ENCODE measurements around the gene IL22RA1.

The IL22RA1 gene

GRCh38 chr1:24178407-24178806, 35.5 kb upstream of the IL22RA1 start:
- Mint-ChIP-seq H3K4me1 (no peaks in the 10 kb centered on the region), H3K27me3 (peaks cover 9% of the 10 kb centered on the region), H3K27ac (no peak overlapping the region), H3K36me3 (no peaks in the 10 kb centered on the region), H3K9me3 (no peaks in the 10 kb centered on the region), H3K4me3 (no peak overlapping the region)
- CTCF ChIA-PET, result interaction anchor here (0.8 to 1.3 kb wide), 3 partner anchors 9 to 28 kb away, joined by 3 to 4 read pairs (median 3); no protein-coding TSS in a partner anchor
- DNase-seq, result no peak

GRCh38 chr1:24177161-24177560, 34.2 kb upstream of the IL22RA1 start:
- Mint-ChIP-seq H3K4me1 (no peaks in the 10 kb centered on the region), H3K9me3 (no peaks in the 10 kb centered on the region), H3K36me3 (no peaks in the 10 kb centered on the region), H3K27me3 (peaks cover 9% of the 10 kb centered on the region), H3K27ac (no peak overlapping the region), H3K4me3 (no peak overlapping the region)
- CTCF ChIA-PET, result no interaction called here
- DNase-seq, result no peak

GRCh38 chr1:24175033-24175755, 32.3 kb upstream of the IL22RA1 start:
- Mint-ChIP-seq H3K4me1 (no peaks in the 10 kb centered on the region), H3K9me3 (no peaks in the 10 kb centered on the region), H3K4me3 (no peak overlapping the region), H3K36me3 (no peaks in the 10 kb centered on the region), H3K27ac (no peak overlapping the region), H3K27me3 (peaks cover 9% of the 10 kb centered on the region)
- no peak for DNase-seq
- CTCF ChIA-PET, result no interaction called here

- CTCF ChIA-PET, result no interaction called here
- DNase-seq, result no peak
- no peak overlapping the region for H3K4me3 Mint-ChIP-seq
- peaks cover 9% of the 10 kb centered on the region for H3K27me3 Mint-ChIP-seq
- H3K4me1 Mint-ChIP-seq, result no peaks in the 10 kb centered on the region
- H3K9me3 Mint-ChIP-seq, result no peaks in the 10 kb centered on the region
- H3K27ac Mint-ChIP-seq, result no peak overlapping the region
- H3K36me3 Mint-ChIP-seq, result no peaks in the 10 kb centered on the region
Measured at GRCh38 chr1:24173638-24174575, 31.0 kb upstream of the IL22RA1 start.

GRCh38 chr1:24172598-24172997, 29.7 kb upstream of the IL22RA1 start:
- CTCF ChIA-PET, result interaction anchor here (0.8 to 1.6 kb wide), 3 partner anchors 22 to 29 kb away, joined by 3 to 4 read pairs (median 3); no protein-coding TSS in a partner anchor
- H3K27me3 Mint-ChIP-seq, result peaks cover 9% of the 10 kb centered on the region
- DNase-seq, result no peak
- no peak overlapping the region for H3K27ac Mint-ChIP-seq
- no peak overlapping the region for H3K4me3 Mint-ChIP-seq
- H3K9me3 Mint-ChIP-seq, result no peaks in the 10 kb centered on the region
- H3K4me1 Mint-ChIP-seq, result no peaks in the 10 kb centered on the region
- H3K36me3 Mint-ChIP-seq, result no peaks in the 10 kb centered on the region

GRCh38 chr1:24169286-24169685, 26.3 kb upstream of the IL22RA1 start:
- Mint-ChIP-seq H3K9me3 (no peaks in the 10 kb centered on the region), H3K36me3 (no peaks in the 10 kb centered on the region), H3K4me3 (no peak overlapping the region), H3K27ac (no peak overlapping the region), H3K27me3 (peaks cover 9% of the 10 kb centered on the region), H3K4me1 (no peaks in the 10 kb centered on the region)
- CTCF ChIA-PET, result interaction anchor here (1.4 to 1.5 kb wide), 2 partner anchors 14 to 19 kb away, joined by 4 to 6 read pairs; no protein-coding TSS in a partner anchor
- DNase-seq, result no peak

GRCh38 chr1:24168245-24168644, 25.3 kb upstream of the IL22RA1 start:
- Mint-ChIP-seq H3K36me3 (no peaks in the 10 kb centered on the region), H3K27me3 (no peaks in the 10 kb centered on the region), H3K4me1 (no peaks in the 10 kb centered on the region), H3K4me3 (no peak overlapping the region), H3K27ac (no peak overlapping the region), H3K9me3 (no peaks in the 10 kb centered on the region)
- DNase-seq, result no peak
- CTCF ChIA-PET, result interaction anchor here (1.4 to 1.5 kb wide), 2 partner anchors 13 to 18 kb away, joined by 4 to 6 read pairs; no protein-coding TSS in a partner anchor

GRCh38 chr1:24167008-24167407, 24.1 kb upstream of the IL22RA1 start:
- H3K9me3 Mint-ChIP-seq, result no peaks in the 10 kb centered on the region
- CTCF ChIA-PET, result no interaction called here
- H3K27me3 Mint-ChIP-seq, result no peaks in the 10 kb centered on the region
- H3K4me3 Mint-ChIP-seq, result no peak overlapping the region
- H3K36me3 Mint-ChIP-seq, result no peaks in the 10 kb centered on the region
- no peaks in the 10 kb centered on the region for H3K4me1 Mint-ChIP-seq
- H3K27ac Mint-ChIP-seq, result no peak overlapping the region
- DNase-seq, result no peak

- no peaks in the 10 kb centered on the region for H3K4me1 Mint-ChIP-seq
- CTCF ChIA-PET, result interaction anchor here (1.4 kb wide), 1 partner anchor 15 kb away, joined by 3 read pairs; no protein-coding TSS in a partner anchor
- H3K9me3 Mint-ChIP-seq, result no peaks in the 10 kb centered on the region
- H3K4me3 Mint-ChIP-seq, result no peak overlapping the region
- H3K27ac Mint-ChIP-seq, result no peak overlapping the region
- no peaks in the 10 kb centered on the region for H3K36me3 Mint-ChIP-seq
- no peaks in the 10 kb centered on the region for H3K27me3 Mint-ChIP-seq
- no peak for DNase-seq
Measured at GRCh38 chr1:24165500-24165899, 22.6 kb upstream of the IL22RA1 start.

- Mint-ChIP-seq H3K4me3 (no peak overlapping the region), H3K9me3 (no peaks in the 10 kb centered on the region), H3K27me3 (no peaks in the 10 kb centered on the region), H3K36me3 (no peaks in the 10 kb centered on the region), H3K4me1 (no peaks in the 10 kb centered on the region), H3K27ac (no peak overlapping the region)
- no peak for DNase-seq
- CTCF ChIA-PET, result no interaction called here
Measured at GRCh38 chr1:24164004-24164403, 21.1 kb upstream of the IL22RA1 start.

- Mint-ChIP-seq H3K27ac (no peak overlapping the region), H3K36me3 (no peaks in the 10 kb centered on the region), H3K4me3 (no peak overlapping the region), H3K27me3 (no peaks in the 10 kb centered on the region), H3K9me3 (no peaks in the 10 kb centered on the region), H3K4me1 (no peaks in the 10 kb centered on the region)
- CTCF ChIA-PET, result interaction anchor here (1.0 kb wide), 1 partner anchor 12 kb away, joined by 7 read pairs; no protein-coding TSS in a partner anchor
- no peak for DNase-seq
Measured at GRCh38 chr1:24162201-24162600, 19.3 kb upstream of the IL22RA1 start.

- DNase-seq, result no peak
- H3K4me1 Mint-ChIP-seq, result no peaks in the 10 kb centered on the region
- no peaks in the 10 kb centered on the region for H3K9me3 Mint-ChIP-seq
- CTCF ChIA-PET, result interaction anchor here (0.5 to 1.0 kb wide), 2 partner anchors 11 to 234 kb away, joined by 3 to 7 read pairs; no protein-coding TSS in a partner anchor
- no peaks in the 10 kb centered on the region for H3K27me3 Mint-ChIP-seq
- H3K4me3 Mint-ChIP-seq, result no peak overlapping the region
- H3K36me3 Mint-ChIP-seq, result no peaks in the 10 kb centered on the region
- H3K27ac Mint-ChIP-seq, result no peak overlapping the region
Measured at GRCh38 chr1:24161270-24161669, 18.3 kb upstream of the IL22RA1 start.

GRCh38 chr1:24159366-24159765, 16.4 kb upstream of the IL22RA1 start:
- Mint-ChIP-seq H3K27ac (no peak overlapping the region), H3K4me3 (no peak overlapping the region), H3K4me1 (no peaks in the 10 kb centered on the region), H3K27me3 (no peaks in the 10 kb centered on the region), H3K36me3 (no peaks in the 10 kb centered on the region), H3K9me3 (no peaks in the 10 kb centered on the region)
- no peak for DNase-seq
- CTCF ChIA-PET, result interaction anchor here (1.3 kb wide), 1 partner anchor 12 kb away, joined by 3 read pairs; no protein-coding TSS in a partner anchor

- Mint-ChIP-seq H3K36me3 (no peaks in the 10 kb centered on the region), H3K4me3 (no peak overlapping the region), H3K4me1 (no peaks in the 10 kb centered on the region), H3K27ac (no peak overlapping the region), H3K27me3 (peaks cover 7% of the 10 kb centered on the region), H3K9me3 (no peaks in the 10 kb centered on the region)
- no peak for DNase-seq
- CTCF ChIA-PET, result interaction anchor here (1.1 kb wide), 1 partner anchor 43 kb away, joined by 3 read pairs; no protein-coding TSS in a partner anchor
Measured at GRCh38 chr1:24157918-24158481, 15.1 kb upstream of the IL22RA1 start.

Data from activated naive CD4-positive, alpha-beta T cell treated with anti-CD3 and anti-CD28 coated beads, Interleukin-2, amount 10 ng/mL, durations not matched to agents 7 days and 5 days (primary cell).